Measurements from ENCODE around the gene RPS6KB2. TPM values are rescaled to one million over a fixed set of nuclear protein-coding genes. Genes with fewer than 3 reads are reported as not detected.

The RPS6KB2 gene
- total and polyA plus RNA-seq, 4 donors = 26.3 to 69.5 (median 56.2) TPM

GRCh38 chr11:67387069-67387468 is 41.2 kb upstream of the RPS6KB2 start:
- no peaks in the 10 kb centered on the region for H3K36me3 ChIP-seq (ENCODE audit: control insufficient read depth in 4 of 4, insufficient read depth in 4 of 4, low read length in 4 of 4)
- ATAC-seq (ENCODE audit: insufficient read depth, low FRiP score) (no peak), DNase-seq (no peak)
- peaks cover 0 to 6% (median 0%) of the 10 kb centered on the region in 3 donors for H3K27me3 ChIP-seq (ENCODE audit: control insufficient read depth in 3 of 3, insufficient read depth in 3 of 3, low read length in 2 of 3)
- no peak overlapping the region for H3K9ac ChIP-seq (ENCODE audit: insufficient read depth in 1 of 2, low read length in 2 of 2)
- 25 to 31% methylated on average over 8 to 9 of the region's 9 CpGs for WGBS, 2 donors
- no peaks in the 10 kb centered on the region for H3K9me3 ChIP-seq (ENCODE audit: control insufficient read depth in 4 of 4, insufficient read depth in 3 of 4, low read length in 3 of 4)
- peaks cover 0 to 10% (median 2%) of the 10 kb centered on the region in 5 donors for H3K4me1 ChIP-seq (ENCODE audit: control insufficient read depth in 5 of 5, insufficient read depth in 5 of 5, low read length in 5 of 5)
- H3K4me3 ChIP-seq = no peak overlapping the region
- no peak overlapping the region for H3K27ac ChIP-seq (ENCODE audit: low read depth in 1 of 2, low read length in 1 of 2)
- no peak for TF ChIP-seq CTCF (IDR thresholded peaks at IDR 0.05; ENCODE audit: control extremely low read depth, extremely low read depth)

GRCh38 chr11:67387518-67387917 is 40.8 kb upstream of the RPS6KB2 start:
- Histone ChIP-seq H3K36me3 (ENCODE audit: control insufficient read depth in 4 of 4, insufficient read depth in 4 of 4, low read length in 4 of 4) (no peaks in the 10 kb centered on the region), H3K4me3 (no peak overlapping the region), H3K27ac (ENCODE audit: low read depth in 1 of 2, low read length in 1 of 2) (no peak overlapping the region), H3K27me3 (ENCODE audit: control insufficient read depth in 3 of 3, insufficient read depth in 3 of 3, low read length in 2 of 3) (peaks cover 0 to 6% (median 0%) of the 10 kb centered on the region in 3 donors), H3K4me1 (ENCODE audit: control insufficient read depth in 5 of 5, insufficient read depth in 5 of 5, low read length in 5 of 5) (peaks cover 0 to 12% (median 5%) of the 10 kb centered on the region in 5 donors), H3K9ac (ENCODE audit: insufficient read depth in 1 of 2, low read length in 2 of 2) (no peak overlapping the region), H3K9me3 (ENCODE audit: control insufficient read depth in 4 of 4, insufficient read depth in 3 of 4, low read length in 3 of 4) (no peaks in the 10 kb centered on the region)
- ATAC-seq (ENCODE audit: insufficient read depth, low FRiP score) (no peak), DNase-seq (no peak)
- TF ChIP-seq CTCF (IDR thresholded peaks at IDR 0.05; ENCODE audit: control extremely low read depth, extremely low read depth) = no peak
- 65 to 73% methylated on average over 6 of the region's 6 CpGs for WGBS, 2 donors

- Histone ChIP-seq H3K4me3 (no peak overlapping the region), H3K4me1 (ENCODE audit: control insufficient read depth in 5 of 5, insufficient read depth in 5 of 5, low read length in 5 of 5) (peaks cover 0 to 14% (median 7%) of the 10 kb centered on the region in 5 donors), H3K27me3 (ENCODE audit: control insufficient read depth in 3 of 3, insufficient read depth in 3 of 3, low read length in 2 of 3) (peaks cover 0 to 6% (median 0%) of the 10 kb centered on the region in 3 donors), H3K9ac (ENCODE audit: insufficient read depth in 1 of 2, low read length in 2 of 2) (no peak overlapping the region), H3K27ac (ENCODE audit: low read depth in 1 of 2, low read length in 1 of 2) (no peak overlapping the region), H3K9me3 (ENCODE audit: control insufficient read depth in 4 of 4, insufficient read depth in 3 of 4, low read length in 3 of 4) (no peaks in the 10 kb centered on the region), H3K36me3 (ENCODE audit: control insufficient read depth in 4 of 4, insufficient read depth in 4 of 4, low read length in 4 of 4) (peaks cover 0 to 6% (median 0%) of the 10 kb centered on the region in 4 donors)
- peak; percentile 24 for TF ChIP-seq CTCF (IDR thresholded peaks at IDR 0.05; ENCODE audit: control extremely low read depth, extremely low read depth)
- ATAC-seq (ENCODE audit: insufficient read depth, low FRiP score) (no peak), DNase-seq (peak in 1 of 3 donors; percentile 59)
- 64 to 79% methylated on average over 6 of the region's 6 CpGs for WGBS, 2 donors
Measured at GRCh38 chr11:67389477-67389876, 38.8 kb upstream of the RPS6KB2 start.

- ATAC-seq (ENCODE audit: insufficient read depth, low FRiP score) = no peak
- H3K27me3 ChIP-seq (ENCODE audit: control insufficient read depth in 3 of 3, insufficient read depth in 3 of 3, low read length in 2 of 3) = peaks cover 0 to 6% (median 0%) of the 10 kb centered on the region in 3 donors
- DNase-seq = no peak
- WGBS, 2 donors = 12% methylated on average over 13 to 15 of the region's 15 CpGs
- H3K4me3 ChIP-seq = peak overlapping the region; percentile 77
- peak overlapping the region; percentile 86 to 92 for H3K27ac ChIP-seq (ENCODE audit: low read depth in 1 of 2, low read length in 1 of 2)
- H3K9ac ChIP-seq (ENCODE audit: insufficient read depth in 1 of 2, low read length in 2 of 2) = peak overlapping the region in 1 of 2 donors; percentile 34
- H3K9me3 ChIP-seq (ENCODE audit: control insufficient read depth in 4 of 4, insufficient read depth in 3 of 4, low read length in 3 of 4) = no peaks in the 10 kb centered on the region
- peaks cover 0 to 14% (median 7%) of the 10 kb centered on the region in 5 donors for H3K4me1 ChIP-seq (ENCODE audit: control insufficient read depth in 5 of 5, insufficient read depth in 5 of 5, low read length in 5 of 5)
- H3K36me3 ChIP-seq (ENCODE audit: control insufficient read depth in 4 of 4, insufficient read depth in 4 of 4, low read length in 4 of 4) = peaks cover 0 to 12% (median 1%) of the 10 kb centered on the region in 4 donors
- no peak for TF ChIP-seq CTCF (IDR thresholded peaks at IDR 0.05; ENCODE audit: control extremely low read depth, extremely low read depth)
Measured at GRCh38 chr11:67390947-67391303, 37.4 kb upstream of the RPS6KB2 start.

Data from lung (tissue), 12 donors.